Right renal pelvis (tissue), 4 donors: ENCODE results near the gene PITX2. TPM values are rescaled to one million over a fixed set of nuclear protein-coding genes. Genes with fewer than 3 reads are reported as not detected.

Source experiments
- DNase-seq, 4 donors: peaks; one replicate each; pipeline ENCODE4 v3.0.0-alpha.2; 2013; ENCODE audit warnings: low read depth in 4 of 4, low spot score in 3 of 4, missing footprints in 1 of 4
- polyA plus RNA-seq, 4 donors: library from polyadenylated mRNA; unstranded; fragments of 120-200 nt; gene quantifications; one replicate each; pipeline ENCODE4 v1.2.1, GENCODE V29; 2013; ENCODE audit not compliant: insufficient read length in 4 of 4

PITX2 gene
- polyA plus RNA-seq, result 1 to 10 TPM; 2.1 to 2.9 (median 2.7) TPM

DNA sequence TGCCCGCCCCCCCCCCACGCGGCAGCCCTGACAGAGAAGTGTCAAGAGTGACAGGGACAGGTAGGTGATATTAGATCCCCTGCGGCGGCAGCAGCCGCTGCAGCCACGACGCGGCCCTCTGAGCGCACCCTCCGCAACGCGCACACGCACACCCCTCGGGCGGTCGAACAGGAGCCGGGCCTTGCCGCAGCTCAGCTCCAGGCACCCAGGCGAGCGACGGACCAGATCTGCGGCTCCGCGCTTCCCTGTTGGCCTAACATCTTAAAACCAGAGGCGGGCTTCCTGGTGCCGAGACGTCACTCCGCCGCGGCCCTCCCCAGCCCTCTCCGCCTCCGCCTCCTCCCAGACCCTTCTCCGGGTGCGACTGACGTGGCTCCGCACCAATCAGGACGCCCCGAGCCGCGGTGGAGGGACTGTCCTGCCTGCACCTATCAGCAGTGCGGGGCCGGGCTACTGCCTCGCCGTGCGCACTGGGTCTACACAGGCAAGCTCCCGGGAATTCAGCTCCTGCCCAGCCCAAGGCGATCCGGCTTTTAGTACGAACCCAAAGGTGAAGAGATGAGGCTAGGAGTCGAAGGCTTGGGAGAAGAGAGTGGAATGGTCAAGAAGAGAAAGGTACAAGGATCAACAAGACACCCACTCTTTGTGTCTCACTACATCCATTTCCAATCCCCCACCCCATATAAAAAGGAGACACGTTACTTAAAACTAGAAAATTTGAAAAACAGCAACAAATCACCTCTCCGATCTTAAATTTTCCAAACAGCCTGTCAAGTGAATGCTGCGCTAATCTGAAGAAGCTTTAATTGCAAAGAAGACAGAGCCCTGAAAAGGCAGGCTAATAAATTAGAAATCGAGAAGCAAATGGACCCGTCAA is at the start of gene PITX2:
PITX2 (minus strand) TSS at position 237 of the 877 bp plus-strand sequence. CDS start 617 bp downstream, outside the sequence.
- DNase-seq, result peak in 3 of 4 donors; percentile 70 to 79 (median 72)

DNA sequence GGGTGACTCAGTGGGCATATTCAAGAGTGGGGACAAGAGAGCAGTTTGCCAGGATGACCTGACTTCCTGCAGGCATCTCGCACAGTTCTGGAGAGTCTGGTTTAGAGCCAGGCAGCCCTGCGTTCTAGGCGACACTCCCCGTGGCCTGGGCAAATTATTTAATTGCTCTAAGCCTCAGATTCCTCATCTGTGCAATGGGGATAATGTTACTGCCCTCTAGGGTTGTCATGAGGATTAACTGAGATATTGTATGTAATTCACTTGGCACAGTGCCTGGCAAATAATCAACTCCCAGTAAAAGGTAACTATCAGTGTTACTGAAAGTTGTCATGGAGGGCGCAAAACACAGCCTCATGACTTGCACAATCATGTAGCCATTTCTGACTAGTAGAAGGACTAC is 48.8 kb upstream of the PITX2 start:
- DNase-seq, result no peak

DNA sequence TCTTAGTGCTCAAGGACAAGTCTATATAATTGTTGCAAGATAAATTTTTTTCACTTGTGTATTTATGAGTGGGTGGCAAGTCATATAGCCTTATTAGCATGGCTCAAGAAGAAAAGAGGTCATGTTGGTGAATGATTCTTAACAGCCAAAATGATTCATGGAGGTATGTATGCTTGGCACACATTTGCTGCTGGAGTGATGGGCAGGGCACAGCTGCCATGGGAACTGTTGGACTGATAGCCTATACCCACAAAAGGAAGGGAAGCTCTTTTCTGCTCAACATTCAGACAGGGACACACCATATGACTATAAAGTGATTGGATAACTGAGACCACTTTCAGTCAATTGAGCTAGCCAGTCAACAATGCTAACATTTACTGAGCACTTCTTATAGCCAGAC is 46.8 kb upstream of the PITX2 start:
- no peak for DNase-seq

DNA sequence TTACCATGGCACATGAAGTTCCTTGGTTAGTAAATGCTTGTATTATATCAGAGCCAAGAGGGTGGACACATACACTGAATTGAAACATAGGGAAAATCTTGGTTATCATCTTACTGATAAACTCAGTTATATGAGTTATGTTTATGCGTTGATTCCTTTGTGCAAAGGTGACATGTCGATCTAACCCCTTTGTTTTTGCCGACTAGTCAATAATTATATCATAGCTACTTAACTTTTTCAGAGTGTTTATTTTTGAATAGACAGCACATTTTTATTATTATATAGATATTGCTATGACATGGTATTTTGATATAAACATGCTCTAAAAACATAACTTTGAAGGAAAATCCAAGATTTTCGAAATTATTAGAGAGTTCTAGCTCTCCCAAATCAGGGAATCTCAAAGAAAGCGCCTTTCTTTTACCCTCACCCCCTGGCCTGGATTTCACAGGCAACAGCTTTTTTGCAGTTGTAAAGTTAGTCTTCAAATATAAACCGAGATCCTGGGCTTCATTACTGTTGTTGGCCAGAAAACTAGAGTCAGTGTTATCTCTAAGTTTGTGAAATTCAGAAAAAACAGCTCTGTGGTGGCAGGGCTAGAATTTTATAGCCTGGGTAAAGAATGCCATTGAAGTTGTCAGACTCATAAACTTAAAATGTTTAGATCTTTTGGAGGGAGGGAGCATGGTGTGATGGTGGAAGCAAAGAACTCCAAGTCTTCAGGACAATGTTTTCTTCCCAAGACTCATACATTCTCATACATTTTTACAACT is 45.8 kb upstream of the PITX2 start:
- DNase-seq, result no peak

DNA sequence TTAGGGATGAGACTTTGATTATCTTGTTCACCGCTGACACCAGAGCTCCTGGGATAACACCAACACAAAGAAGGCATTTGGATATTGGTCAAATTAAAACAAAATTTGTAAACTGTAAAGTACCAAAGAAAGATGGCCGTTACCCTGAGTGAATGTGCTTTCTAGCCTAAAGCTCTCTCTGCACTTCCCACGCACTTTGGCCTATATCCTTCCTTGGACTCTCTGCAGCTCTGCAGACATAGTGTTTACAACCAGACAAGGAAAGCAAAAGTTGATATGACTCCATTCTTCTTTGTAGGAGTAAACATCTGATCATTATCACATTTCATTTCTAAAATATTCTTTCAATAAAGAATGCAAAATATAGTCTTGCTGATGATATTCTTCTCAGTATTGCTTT is 44.8 kb upstream of the PITX2 start:
- no peak for DNase-seq

DNA sequence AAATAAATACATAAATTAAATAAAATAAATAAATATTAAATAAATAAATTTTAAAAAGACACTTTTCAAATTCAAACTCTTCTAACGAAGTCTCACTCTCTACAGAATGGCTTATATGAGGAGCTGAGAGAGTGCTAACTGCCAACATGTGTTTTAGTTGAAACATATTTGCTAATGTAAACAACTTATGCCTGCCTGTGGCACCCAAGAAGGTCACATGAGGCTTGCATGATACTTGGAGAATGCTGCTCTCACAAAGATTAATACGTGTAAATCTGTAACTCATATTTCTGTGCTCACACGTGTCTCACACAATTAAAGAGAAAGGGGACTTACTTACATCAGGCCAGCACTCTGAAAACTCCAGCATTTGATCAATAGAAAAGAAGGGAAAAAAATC is 43.2 kb upstream of the PITX2 start:
- DNase-seq, result no peak

DNA sequence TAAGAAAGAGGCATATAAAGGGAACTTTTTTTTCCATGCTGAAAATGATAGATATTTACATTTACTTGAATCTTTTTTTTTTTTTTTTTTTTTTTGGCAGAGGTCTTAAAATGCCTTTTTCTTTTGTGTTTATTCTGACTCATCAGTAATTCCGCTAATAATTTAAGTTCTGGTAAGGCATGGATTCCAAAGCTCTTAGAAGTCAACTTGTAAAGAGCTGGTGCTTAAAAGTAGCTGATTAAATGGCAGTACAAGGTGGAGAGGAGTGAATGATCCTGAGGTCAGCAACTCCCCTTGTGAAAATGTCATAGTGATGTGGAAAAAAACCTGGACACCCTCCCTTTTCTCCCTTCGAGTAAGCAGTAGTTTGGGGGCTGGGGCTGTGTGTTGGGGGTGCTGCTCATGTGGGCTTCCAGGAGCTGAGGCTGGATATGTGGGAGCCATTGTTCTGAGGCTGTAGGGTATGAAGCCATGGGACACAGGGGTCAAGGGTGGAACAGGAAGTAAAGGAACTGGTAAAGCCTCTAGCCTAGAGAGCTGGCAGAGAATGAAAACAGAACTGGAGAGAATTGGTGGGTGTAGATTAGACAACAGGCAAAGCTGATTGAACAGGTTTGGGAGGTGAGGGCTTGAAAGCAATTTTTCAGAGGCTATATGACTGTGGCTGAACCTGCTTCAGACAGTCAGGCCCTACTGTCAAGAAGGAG is 41.0 kb upstream of the PITX2 start:
- DNase-seq, result no peak

DNA sequence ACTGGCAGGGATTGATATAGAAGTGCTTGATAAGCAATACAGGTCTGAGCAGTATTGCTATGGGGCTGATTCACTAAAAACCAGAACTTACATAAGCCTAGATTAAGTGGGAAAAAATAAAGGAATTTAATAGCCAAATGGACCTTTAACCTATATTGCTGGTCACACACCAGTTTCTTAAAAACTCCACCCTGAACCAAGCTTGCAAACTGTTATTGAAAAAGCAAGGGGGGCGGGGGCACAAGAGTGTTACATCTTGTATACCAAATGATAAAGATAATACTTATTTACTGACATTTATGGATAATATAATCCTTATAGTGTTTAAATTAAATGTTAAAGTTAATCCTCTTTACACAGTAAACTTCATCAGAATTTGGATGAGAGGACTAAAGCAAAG is 40.3 kb upstream of the PITX2 start:
- no peak for DNase-seq

DNA sequence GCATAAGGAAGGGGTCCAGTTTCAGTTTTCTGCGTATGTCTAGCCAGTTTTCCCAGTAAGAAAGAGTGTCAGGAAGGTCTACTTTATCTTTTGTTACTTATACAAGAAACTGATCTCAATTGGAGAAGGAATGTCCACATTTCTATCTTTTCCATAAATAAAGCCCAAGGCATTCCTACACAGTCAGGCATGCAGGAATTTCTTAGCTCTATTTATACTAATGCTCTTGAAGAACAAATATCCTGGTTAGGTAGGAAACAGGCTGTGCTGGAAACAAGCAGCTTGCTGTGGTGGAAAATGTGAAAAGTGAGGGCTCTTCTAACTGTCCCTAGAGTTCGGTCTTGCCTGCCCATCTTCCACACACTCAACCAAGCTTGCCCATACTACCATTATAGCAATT is 37.9 kb upstream of the PITX2 start:
- no peak for DNase-seq

DNA sequence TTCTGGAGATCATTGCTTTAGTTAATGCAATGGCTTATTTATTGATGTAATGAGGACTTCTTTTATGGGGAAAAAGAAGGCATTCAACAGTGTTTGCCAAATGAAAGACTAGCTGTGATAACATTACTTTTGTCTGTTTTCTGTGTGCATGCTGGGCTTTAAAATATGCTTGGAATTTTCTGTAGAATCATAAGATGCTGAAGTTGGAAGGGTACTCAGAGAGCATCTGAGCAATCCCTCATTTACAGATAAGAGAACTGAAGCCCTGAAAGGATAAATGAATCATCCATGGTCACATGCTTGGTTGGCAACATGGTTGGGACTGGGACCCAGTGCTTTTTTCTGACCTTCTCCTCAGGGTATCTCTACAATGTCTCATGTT is 31.4 kb upstream of the PITX2 start:
- no peak for DNase-seq

DNA sequence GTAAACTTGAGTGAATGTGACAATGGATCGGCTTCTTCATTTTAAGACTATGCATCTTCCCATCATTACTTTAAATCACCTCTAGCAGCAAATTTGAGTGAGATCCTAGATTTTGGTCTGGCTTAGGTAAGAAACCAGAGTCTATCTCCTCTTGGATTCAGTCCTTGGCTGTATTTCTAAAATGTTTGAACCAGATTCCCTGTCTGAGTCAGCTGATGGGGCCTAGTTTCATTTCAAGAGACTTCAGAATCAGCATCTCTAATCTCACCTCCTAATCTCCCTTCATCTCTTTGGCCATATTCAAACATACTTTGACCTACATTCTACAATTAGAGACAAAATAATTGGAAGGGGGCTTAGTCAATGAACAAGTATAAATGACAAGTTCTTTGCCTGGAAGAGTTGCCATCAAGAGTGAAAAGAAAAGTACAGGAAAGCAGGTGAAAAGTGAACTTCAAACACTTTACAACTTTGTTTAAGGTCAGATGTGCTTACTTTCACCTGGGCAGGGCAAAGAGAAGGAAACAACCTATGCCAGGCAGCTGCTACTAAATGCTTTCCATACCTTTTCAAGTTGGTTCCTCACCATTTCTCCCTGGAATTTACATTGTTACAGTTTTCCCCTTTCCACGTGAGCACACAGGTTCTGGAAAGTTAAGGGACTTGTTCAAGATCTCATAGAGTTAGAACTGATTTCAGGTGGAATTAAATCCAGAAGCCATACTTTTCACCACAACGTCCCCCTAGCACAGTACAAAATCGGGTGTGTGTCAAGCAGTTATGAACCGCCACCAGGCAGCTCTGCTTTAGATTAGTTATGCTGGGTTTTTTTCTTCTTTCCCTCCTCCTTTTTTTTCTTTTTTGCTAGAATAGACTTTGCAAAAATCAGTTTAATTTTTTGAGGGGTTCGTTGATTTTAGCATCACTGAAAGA is 30.7 kb upstream of the PITX2 start:
- no peak for DNase-seq

DNA sequence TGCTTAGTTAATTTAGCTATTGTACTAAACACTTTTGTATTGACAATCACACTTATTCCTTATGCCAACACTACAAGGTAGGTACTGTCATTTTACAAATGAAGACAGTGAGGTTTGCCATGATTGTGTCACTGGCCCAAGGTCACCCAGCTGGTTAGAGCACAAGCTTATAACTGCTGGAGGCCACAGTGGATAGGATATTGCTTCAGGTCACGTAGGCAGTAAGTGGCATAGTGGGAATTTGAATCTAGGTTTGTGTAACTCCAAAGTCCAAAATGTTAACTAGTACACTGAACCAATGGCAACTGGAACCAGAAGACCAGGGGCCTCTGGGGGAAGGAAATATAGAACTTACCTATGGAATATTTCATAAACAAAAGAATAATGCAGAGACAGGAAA is 21.1 kb upstream of the PITX2 start:
- DNase-seq, result no peak

DNA sequence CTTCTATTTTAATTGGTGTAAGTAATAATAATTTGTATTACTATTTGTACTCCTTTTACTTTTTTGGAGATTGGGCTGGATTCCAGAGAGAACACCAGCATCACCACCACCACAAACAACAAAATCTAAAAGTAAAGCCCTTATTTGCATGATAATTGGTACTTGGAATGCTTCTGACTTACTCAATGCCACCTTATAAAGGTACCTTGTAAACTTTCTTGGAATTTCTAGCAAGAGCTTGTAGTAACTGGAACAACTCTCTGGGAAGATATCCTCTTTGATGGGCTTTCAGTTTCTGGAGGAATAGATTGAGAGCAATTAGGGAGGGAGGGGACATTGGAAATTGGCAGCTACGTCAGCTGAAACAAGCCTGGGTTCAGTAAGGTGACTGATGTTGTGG is 20.2 kb upstream of the PITX2 start:
- no peak for DNase-seq

DNA sequence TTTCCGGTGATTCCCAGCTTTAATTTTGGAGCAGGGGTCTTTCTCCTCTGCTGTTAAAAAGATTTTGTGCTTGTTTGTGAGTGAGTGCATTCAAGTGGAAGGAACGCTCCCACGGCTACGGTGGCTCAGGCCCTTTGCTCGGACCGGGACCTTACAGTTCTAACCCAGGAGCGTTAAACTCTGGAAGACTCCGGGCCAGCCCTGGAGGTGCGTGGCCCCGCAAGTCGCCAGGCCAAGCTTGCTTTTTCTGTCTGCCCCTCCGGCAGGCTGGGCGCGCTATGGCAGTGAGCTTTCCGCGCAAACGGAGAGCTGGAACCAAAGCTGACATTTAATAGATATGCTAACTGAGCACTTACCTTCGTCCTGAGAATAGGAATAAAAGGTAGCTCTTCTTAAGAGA is 18.3 kb upstream of the PITX2 start:
- no peak for DNase-seq

DNA sequence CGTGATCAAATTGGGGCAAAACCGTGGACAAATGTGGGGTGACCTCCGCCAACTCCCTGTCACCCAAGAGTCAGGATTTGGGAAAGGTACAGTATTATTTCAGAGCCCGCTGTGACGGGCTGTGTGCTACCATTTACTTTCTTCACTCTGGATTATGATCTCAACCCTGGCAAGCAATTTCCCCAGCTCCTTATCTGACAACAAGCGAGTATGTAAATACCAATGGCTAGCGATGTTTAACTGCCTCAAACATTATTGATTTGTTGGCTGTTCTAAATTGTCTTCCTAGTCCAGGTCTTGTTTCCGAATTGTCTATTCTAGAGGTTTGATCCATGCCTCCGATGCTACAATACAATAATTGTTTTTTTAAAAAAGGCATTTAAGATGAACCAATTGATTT is 17.7 kb upstream of the PITX2 start:
- no peak for DNase-seq

DNA sequence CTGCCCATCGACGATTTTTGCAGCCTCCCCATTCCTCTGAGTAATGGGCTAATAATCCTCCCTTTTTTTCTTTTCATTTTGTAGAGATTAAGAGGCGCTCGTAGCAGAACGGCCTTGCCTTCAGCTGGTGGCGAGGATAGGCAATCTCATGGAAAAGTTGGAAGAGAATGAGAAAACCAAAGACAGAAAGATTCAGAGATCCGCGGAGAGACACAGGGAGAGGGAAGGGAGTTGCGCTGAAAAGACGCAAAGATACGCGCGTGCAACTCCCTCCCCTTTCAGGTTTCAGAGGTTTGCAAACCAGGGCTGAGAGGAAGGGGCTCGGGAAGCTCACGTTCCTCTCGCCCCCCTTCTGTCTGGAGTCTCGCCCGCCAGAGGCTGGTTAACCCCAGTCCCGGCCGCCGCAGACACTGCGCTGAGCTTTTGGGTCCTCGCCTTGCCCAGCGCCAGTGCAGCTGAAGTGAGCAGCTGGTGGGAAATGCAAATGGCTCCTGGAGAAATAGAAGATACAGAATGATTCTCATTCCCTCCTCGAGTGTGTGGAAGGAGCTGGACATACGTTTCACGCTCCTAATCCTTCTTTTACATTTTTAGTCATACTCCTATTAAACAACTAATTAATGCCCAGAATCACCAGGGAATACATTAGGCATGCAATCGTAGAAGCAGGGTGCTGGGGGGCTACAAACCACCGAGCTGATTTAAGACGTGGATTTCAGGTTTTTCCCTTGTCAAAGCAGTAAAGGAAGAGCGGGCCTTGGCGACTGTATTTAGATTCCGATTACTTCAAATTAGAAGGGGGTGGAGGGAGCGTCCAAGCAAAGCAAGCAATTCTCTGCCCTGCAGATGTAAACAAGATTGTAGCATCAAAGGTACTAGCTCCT is 16.6 kb upstream of the PITX2 start:
- DNase-seq, result no peak

DNA sequence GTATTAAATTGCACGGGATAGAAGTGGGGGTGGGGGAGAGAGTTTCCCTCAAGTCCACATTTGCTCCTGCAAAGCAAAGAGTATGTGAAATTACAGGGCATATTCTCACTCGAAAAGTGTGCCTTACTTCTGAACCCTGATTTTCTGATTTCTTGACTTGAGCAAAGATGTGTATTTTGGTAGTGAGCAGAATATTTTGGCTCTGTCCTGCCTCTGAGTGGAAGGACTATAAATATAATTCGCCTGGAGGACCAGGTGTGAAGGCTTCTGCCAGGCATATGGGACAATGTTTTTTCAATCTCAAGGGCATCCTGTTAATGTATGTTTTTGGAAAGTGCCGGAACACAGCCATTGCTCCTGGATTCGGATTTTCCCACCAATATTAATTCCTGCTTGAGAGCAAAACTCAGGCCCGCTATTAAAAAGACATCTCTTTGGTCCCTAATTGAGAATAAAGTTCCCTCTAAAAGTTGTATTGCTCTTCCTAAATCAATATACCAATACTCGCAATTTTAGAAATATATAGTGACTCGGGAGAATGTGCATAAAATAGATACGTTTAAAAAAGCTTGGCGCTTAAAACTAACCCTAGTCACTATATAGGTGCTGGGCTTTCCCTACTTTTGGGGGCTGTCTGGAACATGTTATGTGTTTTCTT is 15.3 kb upstream of the PITX2 start:
- DNase-seq, result no peak

DNA sequence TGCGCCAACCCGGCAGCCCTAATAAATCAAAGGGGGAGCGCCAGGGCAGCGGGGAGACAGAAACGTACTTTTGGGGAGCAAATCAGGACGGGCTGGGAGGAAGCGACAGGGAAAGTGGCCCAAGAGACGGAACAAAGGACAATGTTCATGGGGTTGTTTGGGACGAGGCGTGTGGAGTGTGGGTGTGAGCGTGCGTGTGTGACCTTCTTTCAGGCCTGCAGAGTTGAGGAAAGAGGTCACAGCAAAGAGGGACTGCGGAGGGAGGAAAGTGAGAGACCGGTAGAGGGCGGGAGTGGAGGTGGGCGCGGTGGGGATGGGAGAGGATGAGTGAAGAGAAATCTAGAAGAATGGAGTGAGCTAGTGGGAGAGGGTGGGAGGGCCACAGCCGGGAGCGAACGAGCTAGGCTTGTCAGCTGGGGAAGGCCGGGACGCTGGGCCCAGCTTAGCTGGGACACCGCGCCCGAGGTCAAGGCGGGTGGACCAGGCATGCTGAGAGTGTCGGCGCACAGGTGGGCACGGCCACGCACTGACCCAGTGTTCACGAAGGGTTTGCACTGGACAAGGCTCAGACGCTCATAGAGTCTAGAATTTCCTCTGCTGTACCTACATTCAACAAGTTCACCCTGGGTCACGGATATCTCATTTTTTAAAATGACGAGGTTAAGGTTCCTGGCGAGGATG is 14.7 kb upstream of the PITX2 start:
- no peak for DNase-seq
